Measurements from ENCODE around the gene DNHD1. TPM values are rescaled to one million over a fixed set of nuclear protein-coding genes. Genes with fewer than 3 reads are reported as not detected.

The DNHD1 gene
- total and polyA plus RNA-seq, 2 of the 8 experiments (the other 6 are each of a cell fraction or from before 2014, with no cell fraction given) = 5.0 to 6.8 TPM

DNA sequence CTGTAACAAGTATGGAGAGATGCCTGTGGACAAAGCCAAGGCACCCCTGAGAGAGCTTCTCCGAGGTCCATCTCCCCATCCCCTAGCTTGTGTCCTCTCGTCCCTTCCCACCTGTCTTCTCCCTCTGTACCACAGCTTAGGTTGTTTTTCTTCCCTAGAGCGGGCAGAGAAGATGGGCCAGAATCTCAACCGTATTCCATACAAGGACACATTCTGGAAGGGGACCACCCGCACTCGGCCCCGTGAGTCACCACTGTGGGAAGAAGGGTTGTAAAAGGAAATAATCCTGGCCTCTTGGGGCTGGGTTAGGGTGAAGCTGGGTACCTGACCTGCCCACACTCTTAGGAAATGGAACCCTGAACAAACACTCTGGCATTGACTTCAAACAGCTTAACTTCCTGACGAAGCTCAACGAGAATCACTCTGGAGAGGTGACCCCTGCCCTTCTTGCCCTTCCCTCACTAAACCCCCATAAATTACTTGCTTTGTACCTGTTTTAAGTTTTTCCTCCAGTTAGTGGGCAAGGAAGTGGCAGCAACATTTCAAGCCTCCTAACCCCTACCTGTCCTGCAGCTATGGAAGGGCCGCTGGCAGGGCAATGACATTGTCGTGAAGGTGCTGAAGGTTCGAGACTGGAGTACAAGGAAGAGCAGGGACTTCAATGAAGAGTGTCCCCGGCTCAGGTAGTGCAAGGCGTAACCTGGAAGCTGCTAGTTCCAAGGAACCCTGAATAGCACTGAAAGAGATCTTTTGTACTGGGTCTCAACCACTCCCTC, 111.8 kb downstream of the DNHD1 start:
- no peak overlapping the region for H3K4me2 ChIP-seq (ENCODE audit: insufficient read depth in 1 of 2, low read depth in 2 of 2, low read length in 2 of 2)
- no peaks in the 10 kb centered on the region for H3K9me3 ChIP-seq (ENCODE audit: insufficient read depth in 2 of 2, low read depth in 1 of 2, low read length in 1 of 2)
- H3K4me1 ChIP-seq (replicated peaks in 1 of 4; ENCODE audit: control insufficient read depth in 3 of 4, insufficient read depth in 4 of 4, low read length in 3 of 4) = peaks cover 4 to 25% (median 12%) of the 10 kb centered on the region in 4 experiments
- H2BK120ac ChIP-seq (replicated peaks; ENCODE audit: low read depth, low read length) = no peak overlapping the region
- no peak overlapping the region; the same call in 1 of the 2 replicates for H3K27ac ChIP-seq (ENCODE audit: low read depth, low read length)
- H3K36me3 ChIP-seq (ENCODE audit: control insufficient read depth in 2 of 4, insufficient read depth in 4 of 4, low read length in 3 of 4) = peaks cover 17 to 36% (median 31%) of the 10 kb centered on the region in 4 experiments
- H4K91ac ChIP-seq (replicated peaks; ENCODE audit: insufficient read length, low read length) = no peak overlapping the region
- no peak overlapping the region for H2BK5ac ChIP-seq (ENCODE audit: low read depth, low read length)
- no peak overlapping the region for H4K5ac ChIP-seq (ENCODE audit: insufficient read length, low read depth, low read length)
- H3K79me1 ChIP-seq (ENCODE audit: low read depth, low read length) = peaks cover 5% of the 10 kb centered on the region; the same call in 1 of the 2 replicates
- H4K20me1 ChIP-seq (replicated peaks in 1 of 2; ENCODE audit: control insufficient read depth in 1 of 2, insufficient read depth in 2 of 2, low read length in 2 of 2) = no peaks in the 10 kb centered on the region
- no peak overlapping the region for H3K4me3 ChIP-seq (ENCODE audit: extremely low read depth in 1 of 4, insufficient read depth in 2 of 4, low read depth in 3 of 4, low read length in 4 of 4)
- no peaks in the 10 kb centered on the region for H3K27me3 ChIP-seq (replicated peaks in 1 of 4; ENCODE audit: control insufficient read depth in 3 of 4, extremely low read depth in 1 of 4, insufficient read depth in 3 of 4, low read length in 3 of 4)
- H3K23me2 ChIP-seq (ENCODE audit: low read depth, low read length) = peaks cover 17% of the 10 kb centered on the region
- H2BK15ac ChIP-seq (ENCODE audit: low read length) = no peak overlapping the region
- H3K56ac ChIP-seq (replicated peaks; ENCODE audit: insufficient read length, low read depth, low read length) = no peak overlapping the region
- POLR2A ChIA-PET (ENCODE audit: partially characterized antibody) = interaction anchor here (0.8 to 4.8 kb wide), 7 partner anchors 10 to 122 kb away, joined by 3 to 31 read pairs (median 3); partner anchors contain the start of genes MRPL17 and TPP1
- no peak overlapping the region for H2BK20ac ChIP-seq (ENCODE audit: low read length)
- no peak overlapping the region for H3K14ac ChIP-seq (ENCODE audit: insufficient read length)
- no peak overlapping the region for H3K4ac ChIP-seq (replicated peaks; ENCODE audit: insufficient read length, low read depth, low read length)
- peaks cover 0 to 41% of the 10 kb centered on the region in 2 experiments; a peak in 2 of 4 replicates for H3K79me2 ChIP-seq (ENCODE audit: control insufficient read depth in 1 of 2, insufficient read depth in 2 of 2, low read length in 2 of 2)
- no peak overlapping the region for H2AK5ac ChIP-seq (ENCODE audit: low read depth, low read length)
- H3K18ac ChIP-seq (ENCODE audit: extremely low read depth, low read length) = no peak overlapping the region
- TF ChIP-seq RBBP5 (IDR thresholded peaks at IDR 0.05; ENCODE audit: borderline replicate concordance, low read depth, low read length) (no peak), POLR2A (IDR thresholded peaks at IDR 0.05; ENCODE audit: control extremely low read depth in 1 of 2, low read depth in 2 of 2, low read length in 2 of 2) (peak in 1 of 2 experiments; percentile 10; a peak in 2 of 3 replicates)
- no peak overlapping the region for H3K9ac ChIP-seq (replicated peaks in 1 of 4; ENCODE audit: extremely low read depth in 1 of 4, low read depth in 3 of 4, low read length in 3 of 4)
- no peak overlapping the region for H2AFZ ChIP-seq (ENCODE audit: low read length)
- H4K8ac ChIP-seq (ENCODE audit: extremely low read depth, insufficient read depth, low read length) = no peak overlapping the region
- H2BK12ac ChIP-seq (ENCODE audit: low read depth, low read length) = no peak overlapping the region
- CTCF ChIA-PET (ENCODE audit: partially characterized antibody) = interaction anchor here (0.6 to 1.1 kb wide), 2 partner anchors 48 to 78 kb away, joined by 3 read pairs; no protein-coding TSS in a partner anchor
- DNase-seq (ENCODE audit: low read depth in 1 of 2, low spot score in 2 of 2) = no peak
- H3K23ac ChIP-seq (ENCODE audit: insufficient read length) = no peak overlapping the region
- WGBS, 2 experiments (ENCODE audit: extremely low coverage in 1 of 2, insufficient coverage in 1 of 2, insufficient read length in 1 of 2, insufficient replicate concordance in 2 of 2, low coverage in 1 of 2, low lambda C conversion rate in 2 of 2, missing lambda C conversion rate in 1 of 2) = 93% methylated on average over 14 of the region's 14 CpGs; no CpG with 5 or more reads in 1 of the 2 experiments
- FAIRE-seq = no peak

All from H1 (cell line).